ENCODE results near the gene ZBTB42. TPM values are rescaled to one million over a fixed set of nuclear protein-coding genes. Genes with fewer than 3 reads are reported as not detected.

ZBTB42 gene
- total RNA-seq, 2 donors from 2014 or later = 2.7 to 3.3 TPM

DNA sequence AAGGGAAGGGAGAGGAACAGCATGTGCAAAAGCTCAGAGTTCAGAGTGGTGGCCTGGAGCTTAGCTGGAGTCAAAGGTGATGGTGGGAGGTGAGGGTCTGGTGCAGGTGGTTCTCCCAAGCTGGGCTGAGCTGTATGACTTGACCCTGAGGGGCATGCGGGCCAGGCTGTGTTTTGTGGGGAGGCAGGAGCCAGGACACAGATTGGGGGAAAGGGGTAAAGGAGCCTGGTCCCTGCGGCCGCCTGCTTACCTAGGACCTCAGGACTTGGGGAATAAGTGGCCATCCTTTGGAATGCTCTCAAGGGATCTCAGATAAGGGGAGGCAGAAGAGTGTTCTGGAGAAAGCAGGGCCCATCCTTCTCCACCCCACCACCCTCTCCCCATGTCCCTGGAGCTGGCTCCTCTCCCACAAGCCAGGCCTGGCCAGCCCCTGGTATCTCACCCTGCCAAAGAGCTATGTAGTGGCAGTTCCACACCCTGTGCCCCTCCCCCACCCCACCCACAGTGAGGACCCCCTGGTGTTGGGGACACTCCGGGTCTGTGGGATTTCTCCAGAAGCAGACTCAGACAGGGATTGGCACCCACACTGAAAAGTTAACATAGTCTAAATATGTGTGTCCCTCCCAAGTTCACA, 44.2 kb downstream of the ZBTB42 start:
- H3K4me3 Mint-ChIP-seq = no peak overlapping the region
- H3K36me3 Mint-ChIP-seq (ENCODE audit: low read depth) = peaks cover 4% of the 10 kb centered on the region
- DNase-seq (no peak), ATAC-seq (no peak)
- H3K9me3 ChIP-seq (ENCODE audit: control insufficient read depth, low read length, poor library complexity, severe bottlenecking) = no peaks in the 10 kb centered on the region
- H3K4me1 Mint-ChIP-seq = peaks cover 8% of the 10 kb centered on the region
- peaks cover 72% of the 10 kb centered on the region for H3K27me3 Mint-ChIP-seq
- H3K27ac Mint-ChIP-seq = no peak overlapping the region

DNA sequence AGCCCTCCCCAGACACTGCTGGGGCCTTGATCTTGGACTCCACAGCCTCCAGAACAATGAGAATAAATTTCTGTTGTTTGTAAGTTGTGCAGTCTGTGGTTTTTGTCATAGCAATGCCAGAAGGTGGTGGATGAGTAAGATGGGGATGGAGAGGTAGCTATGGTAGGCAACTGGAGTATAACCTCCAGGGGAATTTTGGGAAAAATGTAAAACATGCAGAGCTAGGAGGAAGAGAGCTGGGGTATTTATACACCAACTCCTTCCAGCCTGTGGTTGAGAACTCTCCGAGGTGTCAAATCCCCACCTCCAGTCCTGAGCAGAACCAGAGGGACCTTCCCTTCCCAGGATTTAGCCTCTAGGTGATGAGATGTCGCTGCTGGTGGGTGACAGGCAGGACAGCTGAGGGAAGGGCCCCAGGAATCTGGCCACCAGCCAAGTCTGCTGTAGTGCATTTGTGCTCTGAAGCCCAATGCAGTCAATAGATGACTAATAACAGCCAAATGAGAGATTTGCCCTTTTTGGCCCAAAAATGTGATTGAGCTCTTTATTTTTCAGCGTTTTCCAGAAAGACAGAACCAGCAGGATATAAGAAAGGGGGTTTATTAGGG, 45.0 kb downstream of the ZBTB42 start:
- H3K4me1 Mint-ChIP-seq = peaks cover 8% of the 10 kb centered on the region
- DNase-seq (no peak), ATAC-seq (no peak)
- H3K27ac Mint-ChIP-seq = no peak overlapping the region
- peaks cover 4% of the 10 kb centered on the region for H3K36me3 Mint-ChIP-seq (ENCODE audit: low read depth)
- no peak overlapping the region for H3K4me3 Mint-ChIP-seq
- H3K9me3 ChIP-seq (ENCODE audit: control insufficient read depth, low read length, poor library complexity, severe bottlenecking) = no peaks in the 10 kb centered on the region
- peaks cover 73% of the 10 kb centered on the region for H3K27me3 Mint-ChIP-seq

DNA sequence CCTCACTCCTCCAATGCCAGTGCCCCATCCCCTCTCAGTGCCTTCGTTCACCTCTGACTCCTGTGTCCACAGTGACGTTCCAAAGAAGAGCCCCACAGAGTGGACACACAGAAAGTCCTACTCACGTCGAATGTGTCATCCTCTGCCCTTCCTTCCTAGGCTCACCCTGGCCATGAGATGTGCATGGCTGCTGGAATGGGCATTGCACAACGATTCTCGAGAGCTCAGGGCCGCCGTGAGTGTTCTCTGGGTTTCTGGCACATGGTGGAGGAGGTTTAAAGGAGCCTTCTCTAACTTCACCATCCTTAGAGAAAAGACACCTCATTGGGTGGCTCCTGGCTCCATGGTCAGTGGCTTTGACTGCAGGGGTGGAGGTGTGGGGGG, 51.4 kb downstream of the ZBTB42 start:
- ATAC-seq = no peak
- H3K4me3 Mint-ChIP-seq = no peak overlapping the region

More for the DNA sequence above, 51.4 kb downstream of the ZBTB42 start:
- H3K9me3 ChIP-seq (ENCODE audit: control insufficient read depth, low read length, poor library complexity, severe bottlenecking) = no peaks in the 10 kb centered on the region
- peaks cover 26% of the 10 kb centered on the region for H3K27me3 Mint-ChIP-seq
- no peaks in the 10 kb centered on the region for H3K4me1 Mint-ChIP-seq
- no peak for DNase-seq
- H3K27ac Mint-ChIP-seq = no peak overlapping the region
- no peaks in the 10 kb centered on the region for H3K36me3 Mint-ChIP-seq (ENCODE audit: low read depth)

Other genes starting within 250 kb of the ZBTB42 start
- not detected for gene C14orf180, start 221.3 kb upstream of the ZBTB42 start, total RNA-seq
- not detected for gene TMEM179, start 196.3 kb upstream of the ZBTB42 start, total RNA-seq
- gene INF2, start 111.5 kb upstream of the ZBTB42 start, total RNA-seq = 10 to 100 TPM; 61.0 to 76.1 TPM
- 1 to 10 TPM; 2.4 to 2.9 TPM for gene ADSS1, start 76.9 kb upstream of the ZBTB42 start, total RNA-seq
- 10 to 100 TPM; 76.2 to 85.7 TPM for gene SIVA1, start 48.0 kb upstream of the ZBTB42 start, total RNA-seq
- gene AKT1, start 5.4 kb upstream of the ZBTB42 start, total RNA-seq = 10 to 100 TPM; 72.4 to 77.2 TPM
- 1 to 10 TPM; 7.0 to 7.7 TPM for gene CEP170B, start 64.2 kb downstream of the ZBTB42 start, total RNA-seq
- 1 to 10 TPM; 1.1 to 4.0 TPM for gene PLD4, start 123.8 kb downstream of the ZBTB42 start, total RNA-seq
- gene AHNAK2, start 177.3 kb downstream of the ZBTB42 start, total RNA-seq = not detected
- 1 to 10 TPM; 1.6 to 4.4 TPM for gene CLBA1, start 184.7 kb downstream of the ZBTB42 start, total RNA-seq
- gene CDCA4, start 220.0 kb downstream of the ZBTB42 start, total RNA-seq = 10 to 100 TPM; 16.1 to 18.4 TPM